HUDEP-2 (cell line): ENCODE measurements around the gene PIAS1.

Source experiments
- DNase-seq, 76 experiments: peaks; one replicate each; lab custom pipeline; 2025; ENCODE audit not compliant: unreplicated experiment in 76 of 76; lab: John Stamatoyannopoulos, UW

Gene PIAS1

GRCh38 chr15:68061602-68062001, 7.5 kb downstream of the PIAS1 start:
- no peak for DNase-seq

- no peak for DNase-seq
Measured at GRCh38 chr15:68062214-68062613, 8.1 kb downstream of the PIAS1 start.

- DNase-seq = no peak
Measured at GRCh38 chr15:68062946-68063465, 8.9 kb downstream of the PIAS1 start.

- DNase-seq = no peak
Measured at GRCh38 chr15:68063606-68064005, 9.5 kb downstream of the PIAS1 start.

- no peak for DNase-seq
Measured at GRCh38 chr15:68073576-68074288, 19.6 kb downstream of the PIAS1 start.

GRCh38 chr15:68075764-68076385, 21.8 kb downstream of the PIAS1 start:
- DNase-seq = no peak

GRCh38 chr15:68078365-68078764, 24.2 kb downstream of the PIAS1 start:
- DNase-seq = no peak

- DNase-seq = no peak
Measured at GRCh38 chr15:68080334-68080733, 26.2 kb downstream of the PIAS1 start.

GRCh38 chr15:68080783-68081182, 26.7 kb downstream of the PIAS1 start:
- no peak for DNase-seq

GRCh38 chr15:68081869-68082505, 27.9 kb downstream of the PIAS1 start:
- no peak for DNase-seq

GRCh38 chr15:68082735-68083134, 28.6 kb downstream of the PIAS1 start:
- DNase-seq = no peak

GRCh38 chr15:68083463-68083862, 29.3 kb downstream of the PIAS1 start:
- DNase-seq = no peak

GRCh38 chr15:68085052-68085451, 30.9 kb downstream of the PIAS1 start:
- DNase-seq = no peak

GRCh38 chr15:68091743-68092142, 37.6 kb downstream of the PIAS1 start:
- no peak for DNase-seq

GRCh38 chr15:68096099-68096498, 42.0 kb downstream of the PIAS1 start:
- DNase-seq = no peak

- no peak for DNase-seq
Measured at GRCh38 chr15:68097029-68097428, 42.9 kb downstream of the PIAS1 start.

- DNase-seq = no peak
Measured at GRCh38 chr15:68098465-68098864, 44.4 kb downstream of the PIAS1 start.

- DNase-seq = no peak
Measured at GRCh38 chr15:68100194-68100593, 46.1 kb downstream of the PIAS1 start.

- no peak for DNase-seq
Measured at GRCh38 chr15:68103603-68104002, 49.5 kb downstream of the PIAS1 start.

GRCh38 chr15:68106656-68107055, 52.5 kb downstream of the PIAS1 start:
- DNase-seq = no peak

- DNase-seq = no peak
Measured at GRCh38 chr15:68107142-68107541, 53.0 kb downstream of the PIAS1 start.

GRCh38 chr15:68112706-68113105, 58.6 kb downstream of the PIAS1 start:
- DNase-seq = no peak
